Activated naive CD4-positive, alpha-beta T cell treated with anti-CD3 and anti-CD28 coated beads, Interleukin-2, amount 10 ng/mL, durations not matched to agents 7 days and 5 days (primary cell): ENCODE measurements around the gene COL26A1.
"Not testable (repeated sequence)": the region's sequence is repeated elsewhere in the genome, so short reads cannot be mapped to it uniquely, and the experiment has no call there.

ENCODE experiments used
- CTCF ChIA-PET: fragments of 350-600 bp; sonication (Branson Sonifier 250); formaldehyde crosslinking; loops from one replicate; lab custom pipeline; 2021; ENCODE audit warnings: antibody characterized with exemption; lab: Charles Lee
- DNase-seq: peaks from one replicate; pipeline ENCODE4 v3.0.0-alpha.2; 2020
- H3K27ac Mint-ChIP-seq: one replicate; pipeline ENCODE4 v1.8.0; 2021; ENCODE audit warnings: mild to moderate bottlenecking, moderate library complexity, mixed read lengths
- H3K27me3 Mint-ChIP-seq: one replicate; pipeline ENCODE4 v1.8.0; 2021; ENCODE audit warnings: mild to moderate bottlenecking, mixed read lengths
- H3K36me3 Mint-ChIP-seq: one replicate; pipeline ENCODE4 v1.8.0; 2021; ENCODE audit warnings: mixed read lengths
- H3K4me1 Mint-ChIP-seq: one replicate; pipeline ENCODE4 v1.8.0; 2021; ENCODE audit warnings: mixed read lengths
- H3K4me3 Mint-ChIP-seq: one replicate; pipeline ENCODE4 v1.8.0; 2021; ENCODE audit warnings: mild to moderate bottlenecking, moderate library complexity, mixed read lengths
- H3K9me3 Mint-ChIP-seq: one replicate; pipeline ENCODE4 v1.8.0; 2021; ENCODE audit warnings: mixed read lengths

COL26A1 gene

GRCh38 chr7:101604934-101605332 lies 242.3 kb downstream of the COL26A1 start:
- H3K27me3 Mint-ChIP-seq = peaks cover 22% of the 10 kb centered on the region
- not testable (repeated sequence) for H3K4me3 Mint-ChIP-seq, H3K4me1 Mint-ChIP-seq, H3K36me3 Mint-ChIP-seq, H3K9me3 Mint-ChIP-seq, DNase-seq, H3K27ac Mint-ChIP-seq
- CTCF ChIA-PET = interaction anchor here (0.6 to 4.0 kb wide), 2 partner anchors 61 to 668 kb away, joined by 5 to 25 read pairs; no protein-coding TSS in a partner anchor

- H3K9me3 Mint-ChIP-seq = no peaks in the 10 kb centered on the region
- no peaks in the 10 kb centered on the region for H3K4me1 Mint-ChIP-seq
Observed at GRCh38 chr7:101605611-101606497, 243.2 kb downstream of the COL26A1 start.

GRCh38 chr7:101606498-101606923 lies 243.8 kb downstream of the COL26A1 start:
- Mint-ChIP-seq H3K36me3 (no peaks in the 10 kb centered on the region), H3K27me3 (peaks cover 22% of the 10 kb centered on the region), H3K9me3 (no peaks in the 10 kb centered on the region), H3K4me1 (no peaks in the 10 kb centered on the region), H3K27ac (no peak overlapping the region), H3K4me3 (no peak overlapping the region)
- CTCF ChIA-PET = no interaction called here
- no peak for DNase-seq

More at GRCh38 chr7:101605611-101606497, 243.2 kb downstream of the COL26A1 start:
- Mint-ChIP-seq H3K4me3 (no peak overlapping the region), H3K27me3 (peaks cover 24% of the 10 kb centered on the region), H3K36me3 (no peaks in the 10 kb centered on the region), H3K27ac (no peak overlapping the region)
- CTCF ChIA-PET = interaction anchor here (0.7 to 4.0 kb wide), 2 partner anchors 571 to 667 kb away, joined by 3 to 25 read pairs; no protein-coding TSS in a partner anchor
- no peak for DNase-seq
